NCI-H2107 (cell line): ENCODE results near the gene GJA10.
"Not testable (repeated sequence)": the region's sequence is repeated elsewhere in the genome, so short reads cannot be mapped to it uniquely, and the experiment has no call there.

Experiments
- DNase-seq: peaks from one replicate; lab custom pipeline; 2025; lab: John Stamatoyannopoulos, UW

Gene GJA10

DNA sequence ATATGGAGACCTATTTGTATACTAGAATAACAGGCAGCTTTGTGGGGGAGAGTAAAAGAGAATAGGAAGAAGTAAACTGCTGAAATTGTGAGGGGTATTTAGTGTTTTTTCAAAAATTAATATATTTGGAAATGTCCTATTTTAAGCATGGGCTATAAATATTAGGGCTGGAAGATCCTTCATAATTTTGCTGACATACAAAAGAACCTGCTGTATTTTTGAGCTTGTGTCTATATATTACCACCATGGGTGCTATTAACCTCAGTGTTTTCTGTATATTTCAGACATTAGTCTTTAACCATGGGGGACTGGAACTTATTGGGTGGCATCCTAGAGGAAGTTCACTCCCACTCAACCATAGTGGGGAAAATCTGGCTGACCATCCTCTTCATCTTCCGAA lies at the start of gene GJA10:
TSS of gene GJA10 (plus strand) at position 301 of the 400 bp plus-strand sequence. CDS start at position 301, 0 bp downstream.
- no peak for DNase-seq

DNA sequence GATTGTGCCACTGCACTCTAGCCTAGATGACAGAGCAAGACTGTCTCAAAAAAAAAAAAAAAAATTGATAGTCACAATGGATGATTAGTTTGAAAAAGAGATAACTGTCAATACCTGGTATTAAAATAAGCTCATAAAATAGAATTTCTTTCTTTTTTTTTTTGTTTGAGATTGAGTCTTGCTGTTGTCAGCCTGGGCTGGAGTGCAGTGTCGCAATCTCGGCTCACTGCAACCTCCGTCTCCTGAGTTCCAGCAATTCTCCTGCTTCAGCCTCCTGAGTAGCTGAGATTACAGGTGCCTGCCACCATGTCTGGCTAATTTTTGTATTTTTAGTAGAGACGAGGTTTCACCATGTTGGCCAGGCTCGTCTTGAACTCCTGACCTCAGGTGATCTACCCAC lies 46.8 kb upstream of the GJA10 start:
- not testable (repeated sequence) for DNase-seq

DNA sequence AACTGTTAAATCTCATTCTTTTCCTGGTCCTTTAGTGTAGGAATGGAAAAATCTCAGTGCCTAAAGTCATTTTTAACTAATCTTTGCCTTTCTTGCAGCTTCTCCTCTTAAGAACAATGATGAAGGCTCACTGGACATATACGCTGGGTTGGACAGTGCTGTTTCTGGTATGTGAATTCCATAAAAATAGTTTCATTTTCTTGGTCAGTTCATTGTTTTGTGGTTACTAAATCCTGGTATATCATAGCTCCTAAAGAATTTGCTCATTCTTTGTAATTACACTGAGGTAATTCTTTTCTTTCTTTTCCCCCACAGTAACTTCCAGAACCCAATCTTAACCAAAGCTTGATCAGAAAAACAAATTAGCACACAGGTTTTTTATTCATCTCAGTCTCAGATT lies 41.2 kb upstream of the GJA10 start:
- no peak for DNase-seq

DNA sequence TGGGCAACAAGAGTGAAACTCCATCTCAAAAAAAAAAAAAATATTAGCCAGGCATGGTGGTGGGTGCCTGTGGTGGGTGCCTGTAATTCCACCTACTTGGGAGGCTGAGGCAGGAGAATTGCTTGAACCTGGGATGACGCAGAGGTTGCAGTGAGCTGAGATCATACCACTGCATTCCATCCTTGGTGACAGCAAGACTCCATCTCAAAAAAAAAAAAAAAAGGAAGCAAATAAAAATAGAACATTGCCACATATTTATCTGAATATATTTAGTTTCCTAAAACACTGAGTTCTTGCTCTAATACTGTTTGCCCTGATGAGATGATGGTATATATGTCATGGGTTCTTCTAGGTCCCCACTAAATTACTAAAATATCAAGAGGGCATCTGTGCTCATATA lies 36.2 kb upstream of the GJA10 start:
- DNase-seq = no peak

DNA sequence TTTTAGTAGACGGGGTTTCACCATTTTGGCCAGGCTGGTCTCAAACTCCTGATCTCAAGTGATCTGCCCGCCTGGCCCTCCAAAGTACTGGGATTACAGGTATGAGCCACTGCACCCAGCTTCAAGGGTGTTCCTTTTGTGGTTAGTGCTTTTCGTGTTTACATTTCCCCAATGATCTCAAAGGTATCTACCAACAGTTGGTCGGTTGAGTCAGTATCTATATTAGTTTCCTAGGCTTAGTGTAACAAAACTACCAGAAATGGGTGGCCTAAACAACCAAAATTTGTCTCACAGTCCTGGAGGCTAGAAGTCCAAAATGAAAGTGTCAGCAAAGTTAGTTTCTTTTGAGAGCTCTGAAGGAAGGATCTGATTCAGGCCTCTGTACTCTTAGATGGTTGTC lies 34.5 kb upstream of the GJA10 start:
- DNase-seq = no peak

DNA sequence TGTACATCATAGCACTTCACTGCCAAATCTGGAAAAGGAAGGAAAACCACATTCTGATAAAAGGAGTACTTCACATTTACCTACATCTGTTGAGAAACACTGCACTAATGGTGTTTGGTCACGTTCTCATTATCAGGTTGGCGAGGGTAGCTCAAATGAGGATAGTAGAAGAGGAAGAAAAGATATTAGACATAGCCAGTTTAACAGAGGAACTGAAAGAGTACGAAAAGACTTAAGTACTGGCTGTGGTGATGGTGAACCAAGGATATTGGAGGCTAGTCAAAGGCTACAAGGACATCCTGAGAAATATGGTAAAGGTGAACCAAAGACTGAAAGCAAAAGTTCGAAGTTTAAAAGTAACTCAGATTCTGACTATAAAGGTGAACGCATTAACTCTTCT lies 32.0 kb upstream of the GJA10 start:
- DNase-seq = no peak

DNA sequence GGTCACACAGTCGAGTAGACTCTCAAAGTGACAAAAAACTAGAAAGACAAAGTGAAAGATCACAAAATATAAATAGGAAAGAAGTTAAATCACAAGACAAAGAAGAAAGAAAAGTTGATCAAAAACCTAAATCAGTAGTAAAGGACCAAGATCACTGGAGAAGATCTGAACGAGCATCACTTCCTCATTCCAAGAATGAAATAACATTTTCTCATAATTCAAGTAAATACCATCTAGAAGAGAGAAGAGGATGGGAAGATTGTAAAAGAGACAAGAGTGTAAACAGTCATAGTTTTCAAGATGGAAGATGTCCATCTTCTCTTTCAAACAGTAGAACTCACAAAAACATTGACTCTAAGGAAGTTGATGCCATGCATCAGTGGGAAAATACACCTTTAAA lies 31.6 kb upstream of the GJA10 start:
- no peak for DNase-seq

DNA sequence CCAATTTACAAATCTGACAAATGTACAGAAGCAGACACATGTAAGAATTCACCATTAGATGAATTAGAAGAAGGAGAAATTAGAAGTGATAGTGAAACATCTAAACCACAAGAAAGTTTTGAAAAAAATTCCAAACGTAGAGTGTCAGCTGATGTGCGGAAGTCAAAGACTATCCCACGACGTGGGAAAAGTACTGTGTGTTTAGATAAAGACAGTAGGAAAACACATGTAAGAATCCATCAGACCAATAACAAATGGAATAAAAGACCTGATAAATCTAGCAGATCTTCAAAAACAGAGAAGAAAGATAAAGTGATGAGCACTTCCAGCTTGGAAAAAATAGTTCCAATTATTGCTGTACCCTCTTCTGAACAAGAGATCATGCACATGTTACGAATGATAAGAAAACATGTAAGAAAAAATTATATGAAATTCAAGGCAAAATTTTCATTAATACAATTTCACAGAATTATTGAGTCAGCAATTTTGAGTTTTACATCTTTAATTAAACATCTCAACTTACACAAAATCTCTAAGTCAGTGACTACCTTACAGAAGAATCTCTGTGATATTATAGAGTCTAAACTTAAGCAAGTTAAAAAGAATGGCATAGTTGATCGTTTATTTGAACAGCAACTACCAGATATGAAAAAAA lies 28.1 kb upstream of the GJA10 start:
- no peak for DNase-seq

DNA sequence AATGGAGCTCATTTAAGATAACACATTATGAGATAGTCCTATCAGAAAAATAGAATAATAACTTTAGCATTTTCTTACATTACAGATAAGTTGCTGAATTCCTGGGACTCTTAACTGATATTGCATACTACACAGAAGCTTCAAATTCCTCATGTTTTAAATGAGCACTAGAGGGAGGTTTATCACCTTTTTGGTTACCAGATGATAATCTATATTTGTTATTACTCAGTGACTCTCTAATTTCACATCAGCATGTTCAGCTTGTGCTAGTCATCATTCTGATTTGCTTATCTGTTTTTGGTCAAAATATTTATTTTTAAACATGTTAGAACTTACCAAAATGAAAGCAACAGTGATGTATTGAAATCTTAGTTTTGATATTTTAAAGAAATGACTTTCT lies 20.5 kb upstream of the GJA10 start:
- no peak for DNase-seq

DNA sequence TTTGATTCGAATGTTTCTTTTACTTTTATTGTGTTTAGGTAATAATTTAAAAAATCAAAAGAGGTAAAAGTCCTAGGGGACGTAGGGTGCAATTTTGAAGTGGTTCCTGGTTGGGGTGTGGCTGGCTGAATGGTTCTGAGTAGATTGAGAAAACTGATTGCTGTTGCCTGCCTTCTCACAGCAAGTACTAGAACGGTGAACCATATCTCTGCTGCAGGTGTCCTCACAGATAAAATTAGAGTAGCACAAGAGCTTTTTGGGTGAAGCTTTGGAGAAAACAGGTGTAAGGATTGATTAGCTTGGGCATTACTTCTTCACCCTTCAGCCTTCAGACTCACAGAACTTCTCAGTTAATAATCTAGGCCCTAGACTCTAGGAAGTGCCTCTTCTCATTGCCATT lies 19.8 kb upstream of the GJA10 start:
- no peak for DNase-seq

DNA sequence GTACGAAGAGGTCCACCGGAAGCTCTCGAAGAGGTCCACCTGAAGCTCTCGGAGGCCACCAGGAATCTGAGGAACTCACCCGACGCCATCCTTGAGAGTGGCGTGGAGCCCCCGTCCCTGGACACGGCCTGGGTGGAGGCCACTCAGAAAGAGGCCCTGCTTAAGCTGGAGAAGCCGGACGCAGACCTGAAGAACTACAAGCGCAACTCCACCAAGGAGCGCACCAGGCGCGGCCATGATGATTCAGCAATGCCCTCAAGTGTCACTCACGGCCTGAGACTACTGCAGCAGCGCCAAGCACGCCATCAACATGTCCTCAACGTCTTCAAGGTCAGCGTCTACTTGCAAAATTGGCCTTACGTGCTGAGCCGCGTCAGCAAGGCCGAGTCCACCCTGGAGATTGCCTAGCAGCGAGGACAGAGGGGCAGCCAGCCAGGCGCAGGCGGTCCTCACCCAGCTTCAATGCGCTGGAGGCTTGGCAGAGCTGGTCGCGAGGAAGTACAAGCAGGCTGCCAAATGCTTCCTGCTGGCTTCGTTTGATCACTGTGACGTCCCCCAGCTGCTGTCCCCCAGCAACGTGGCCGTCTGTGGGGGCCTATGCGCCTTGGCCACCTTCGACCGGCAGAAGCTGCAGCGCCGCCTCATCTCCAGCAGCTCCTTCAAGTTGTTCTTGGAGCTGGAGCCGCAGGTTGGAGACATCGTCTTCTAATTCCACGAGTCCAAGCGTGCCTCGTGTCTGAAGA lies 7.7 kb upstream of the GJA10 start:
- DNase-seq = no peak

DNA sequence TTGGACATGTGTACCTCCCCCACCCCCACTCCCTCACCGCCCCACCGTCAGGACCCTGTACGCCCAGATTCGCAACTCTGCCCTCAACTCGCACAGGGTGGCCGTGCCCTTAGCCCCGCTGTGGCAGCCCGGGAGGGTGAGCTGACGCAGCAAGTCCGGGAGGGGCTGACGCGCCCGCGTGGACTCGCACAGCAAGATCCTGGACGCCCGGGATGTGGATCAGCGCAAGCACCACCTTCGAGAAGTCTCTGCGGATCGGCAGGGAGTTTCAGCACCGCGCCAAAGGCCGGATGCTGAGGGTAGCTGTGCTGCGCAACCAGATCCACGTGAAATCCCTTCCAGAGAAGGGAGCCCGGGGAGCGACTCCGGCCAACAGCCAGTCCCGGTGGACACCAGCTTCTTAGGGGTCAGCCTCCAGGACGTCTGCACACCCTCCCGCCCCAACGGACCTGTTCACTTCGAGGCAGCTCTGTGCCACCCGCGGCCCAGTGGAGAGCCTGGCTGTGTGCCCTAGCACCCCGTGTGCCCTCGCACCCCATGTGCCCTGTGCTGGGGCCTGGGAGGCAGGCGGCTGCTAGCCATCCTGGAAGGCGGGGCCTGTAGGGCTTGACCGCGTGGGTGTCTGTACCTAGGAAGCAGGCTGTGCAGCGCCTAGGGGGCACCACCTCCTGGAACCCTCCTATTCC lies 6.7 kb upstream of the GJA10 start:
- no peak for DNase-seq

DNA sequence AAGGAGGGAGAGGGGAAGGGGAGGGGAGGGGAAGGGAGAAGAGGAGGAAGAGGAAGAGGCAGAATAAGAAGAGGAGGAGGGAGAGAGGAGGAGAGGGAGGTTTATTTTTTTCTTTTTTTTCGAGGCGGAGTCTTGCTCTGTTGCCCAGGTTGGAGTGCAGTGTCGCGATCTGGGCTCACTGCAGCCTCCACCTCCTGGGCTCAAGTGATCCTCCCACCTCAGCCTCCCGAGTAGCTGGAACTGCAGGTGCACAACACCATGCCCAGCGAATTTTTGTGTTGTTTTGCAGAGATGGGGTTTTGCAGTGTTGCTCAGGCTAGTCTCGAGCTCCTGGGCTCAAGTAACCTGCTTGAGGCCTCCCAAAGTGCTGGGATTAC lies 6.1 kb upstream of the GJA10 start:
- DNase-seq = no peak

DNA sequence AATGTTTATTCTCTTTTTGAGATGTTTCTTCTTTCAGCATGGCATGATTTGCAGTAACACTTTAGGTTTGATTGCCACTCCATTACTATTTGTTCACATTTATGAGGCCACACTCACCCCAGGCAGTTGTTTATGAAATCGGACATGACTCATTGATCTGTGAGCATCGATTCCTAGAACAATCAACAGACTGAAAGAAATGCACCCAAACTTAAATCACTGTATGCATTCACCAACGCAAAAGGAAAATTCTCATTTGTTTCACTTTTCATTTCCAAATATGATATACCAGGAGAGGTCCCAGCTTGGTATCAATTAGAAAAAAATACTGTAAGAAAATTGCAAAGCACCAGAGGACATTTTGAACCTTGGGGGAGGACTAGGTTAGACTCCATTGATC lies 5.4 kb upstream of the GJA10 start:
- no peak for DNase-seq

DNA sequence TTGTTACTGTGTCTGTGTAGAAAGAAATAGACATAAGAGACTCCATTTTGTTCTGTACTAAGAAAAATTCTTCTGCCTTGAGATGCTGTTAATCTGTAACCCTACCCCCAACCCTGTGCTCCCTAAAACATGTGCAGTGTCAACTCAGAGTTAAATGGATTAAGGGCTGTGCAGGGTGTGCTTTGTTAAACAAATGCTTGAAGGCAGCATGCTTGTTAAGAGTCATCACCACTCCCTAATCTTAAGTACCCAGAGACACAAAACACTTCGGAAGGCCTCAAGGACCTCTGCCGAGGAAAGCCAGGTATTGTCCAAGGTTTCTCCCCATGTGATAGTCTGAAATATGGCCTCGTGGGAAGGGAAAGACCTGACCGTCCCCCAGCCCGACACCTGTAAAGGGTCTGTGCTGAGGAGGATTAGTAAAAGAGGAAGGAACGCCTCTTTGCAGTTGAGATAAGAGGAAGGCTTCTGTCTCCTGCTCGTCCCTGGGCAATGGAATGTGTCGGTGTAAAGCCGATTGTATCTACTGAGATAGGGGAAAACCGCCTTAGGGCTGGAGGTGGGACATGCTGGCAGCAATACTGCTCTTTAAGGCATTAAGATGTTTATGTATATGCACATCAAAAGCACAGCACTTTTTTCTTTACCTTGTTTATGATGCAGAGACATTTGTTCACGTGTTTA lies 3.3 kb upstream of the GJA10 start:
- DNase-seq = not testable (repeated sequence)

DNA sequence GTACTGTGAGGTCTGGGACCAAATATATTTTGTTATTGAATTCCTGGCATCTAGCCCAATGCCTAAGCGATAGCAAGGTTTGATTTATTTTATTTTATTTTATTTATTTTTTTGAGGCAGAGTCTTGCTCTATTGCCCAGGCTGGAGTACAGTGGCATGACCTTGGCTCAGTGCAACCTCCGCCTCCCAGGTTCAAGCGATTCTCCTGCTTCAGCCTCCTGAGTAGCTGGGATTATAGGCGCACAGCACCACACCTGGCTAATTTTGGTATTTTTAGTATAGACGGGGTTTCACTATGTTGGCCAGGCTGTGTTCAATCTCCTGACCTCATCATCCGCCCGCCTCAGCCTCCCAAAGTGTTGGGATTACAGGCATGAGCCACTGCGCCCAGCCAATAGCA lies 1.7 kb upstream of the GJA10 start:
- not testable (repeated sequence) for DNase-seq

DNA sequence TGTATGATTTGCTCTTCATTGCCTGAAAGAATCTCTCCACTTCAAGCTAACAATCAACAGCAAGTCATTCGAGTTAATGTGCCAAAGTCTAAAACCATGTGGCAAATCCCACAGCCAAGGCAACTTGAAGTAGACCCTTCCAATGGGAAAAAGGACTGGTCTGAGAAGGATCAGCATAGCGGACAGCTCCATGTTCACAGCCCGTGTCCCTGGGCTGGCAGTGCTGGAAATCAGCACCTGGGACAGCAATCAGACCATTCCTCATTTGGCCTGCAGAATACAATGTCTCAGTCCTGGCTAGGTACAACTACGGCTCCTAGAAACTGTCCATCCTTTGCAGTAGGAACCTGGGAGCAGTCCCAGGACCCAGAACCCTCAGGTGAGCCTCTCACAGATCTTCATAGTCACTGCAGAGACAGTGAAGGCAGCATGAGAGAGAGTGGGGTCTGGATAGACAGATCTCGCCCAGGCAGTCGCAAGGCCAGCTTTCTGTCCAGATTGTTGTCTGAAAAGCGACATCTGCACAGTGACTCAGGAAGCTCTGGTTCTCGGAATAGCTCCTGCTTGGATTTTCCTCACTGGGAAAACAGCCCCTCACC lies 1.1 kb downstream of the GJA10 start:
- DNase-seq = no peak

DNA sequence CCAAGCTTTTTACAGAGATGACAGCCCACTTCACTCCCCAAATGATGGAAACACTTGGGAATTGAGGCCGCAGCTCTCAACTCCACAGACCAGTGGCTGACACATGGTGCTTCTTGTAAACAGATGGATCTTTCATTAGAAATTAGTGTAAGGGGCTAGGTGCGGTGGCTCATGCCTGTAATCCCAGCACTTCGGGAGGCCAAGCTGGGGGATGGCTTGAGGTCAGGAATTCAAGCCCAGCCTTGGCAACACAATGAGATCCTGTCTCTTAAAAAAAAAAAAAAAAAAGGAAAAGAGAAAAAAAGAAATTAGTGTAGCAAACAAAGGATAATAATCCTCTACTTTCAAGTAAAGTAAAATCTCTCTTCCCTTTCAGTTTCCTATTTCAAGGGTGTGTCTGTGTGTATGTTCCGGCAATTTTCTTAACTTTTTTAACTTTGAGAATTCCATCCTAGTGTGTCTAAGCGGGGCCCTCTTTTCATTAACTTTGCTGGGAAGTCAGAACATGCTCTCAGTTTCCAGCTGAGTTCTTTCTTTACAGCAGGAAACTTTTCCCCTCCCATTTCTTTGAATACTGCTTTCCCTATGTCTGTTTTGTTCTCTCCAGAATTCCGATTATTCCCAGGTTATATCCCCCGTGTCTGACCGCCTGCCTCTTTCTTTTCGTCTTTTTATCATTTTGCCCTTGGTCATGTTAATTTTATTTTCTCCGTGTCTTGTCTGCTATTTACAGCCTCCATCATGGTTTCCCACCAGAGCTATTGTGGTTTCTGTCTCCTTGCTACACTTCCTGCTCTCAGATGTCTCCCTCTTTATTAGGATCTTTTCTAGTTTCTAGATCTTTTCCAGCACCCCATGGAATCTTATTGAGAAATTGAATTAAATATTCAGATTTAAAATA lies 16.0 kb downstream of the GJA10 start:
- not testable (repeated sequence) for DNase-seq

DNA sequence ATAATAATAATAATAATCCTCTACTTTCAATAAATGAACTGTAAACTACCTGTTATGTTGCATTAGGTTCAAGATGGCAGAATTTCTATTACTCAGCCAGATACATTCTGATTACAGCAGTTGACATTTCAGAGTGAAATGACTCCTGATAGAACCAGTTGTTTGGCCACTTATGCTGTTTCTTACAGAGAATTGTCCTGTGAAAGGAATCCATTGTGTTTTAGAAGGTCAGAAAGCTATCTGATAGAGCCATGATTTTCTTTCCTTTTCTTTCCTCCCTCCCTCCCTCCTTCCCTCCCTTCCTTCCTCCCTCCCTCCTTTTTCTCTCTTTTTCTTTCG lies 16.6 kb downstream of the GJA10 start:
- no peak for DNase-seq

DNA sequence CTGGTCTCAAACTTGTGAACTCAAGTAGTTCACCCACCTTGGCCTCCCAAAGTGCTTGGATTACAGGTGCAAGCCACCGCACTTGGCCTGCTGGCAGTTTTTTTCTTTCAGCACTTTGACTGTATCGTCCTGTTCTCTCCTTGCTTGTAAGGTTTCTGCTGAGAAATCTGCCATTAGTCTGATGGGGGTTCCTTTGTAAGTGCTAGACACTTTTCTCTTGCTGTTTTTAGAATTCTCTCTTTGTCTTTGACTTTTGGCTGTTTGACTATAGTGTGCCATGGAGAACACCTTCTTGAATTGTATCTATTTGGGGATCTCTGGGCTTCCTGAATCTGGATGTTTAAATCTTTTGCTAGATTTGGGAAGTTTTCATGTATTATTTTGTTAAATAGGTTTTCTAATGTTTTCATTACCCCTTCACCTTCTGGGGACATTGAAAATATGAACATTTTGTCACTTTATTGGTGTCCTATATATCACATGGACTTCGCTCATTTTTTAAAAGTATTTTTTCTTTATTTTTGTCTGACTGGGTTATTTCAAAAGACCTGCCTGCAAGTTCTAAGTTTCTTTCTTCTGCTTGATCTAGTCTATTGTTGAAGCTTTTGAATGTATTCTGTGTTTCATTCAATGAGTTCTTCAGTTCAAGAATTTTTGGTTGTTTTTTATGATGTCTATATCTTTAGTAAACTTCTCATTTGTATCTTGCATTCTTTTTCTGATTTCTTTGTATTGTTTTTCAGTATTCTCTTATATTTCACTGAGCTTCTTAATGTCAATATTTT lies 22.1 kb downstream of the GJA10 start:
- no peak for DNase-seq

DNA sequence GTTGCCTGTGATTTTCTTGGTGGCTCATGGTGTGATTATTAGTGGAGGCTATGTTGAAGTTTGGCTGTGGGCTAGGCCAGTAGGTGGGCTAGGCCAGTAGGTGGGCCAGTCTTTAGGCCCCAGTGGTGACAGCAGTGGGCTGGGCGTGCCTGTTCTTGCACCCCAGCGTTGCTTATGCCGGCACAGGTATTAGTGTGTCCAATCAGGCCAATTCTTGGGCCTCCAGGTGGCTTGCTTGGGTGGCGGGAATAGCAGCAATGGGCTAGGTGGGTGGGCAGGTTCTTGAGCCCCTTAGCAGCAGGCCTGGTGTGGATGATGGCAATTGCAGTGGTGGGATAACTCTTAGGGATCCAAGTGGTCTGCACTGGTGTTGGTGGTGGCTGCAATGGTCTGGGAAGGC lies 22.9 kb downstream of the GJA10 start:
- no peak for DNase-seq
